Activated T-helper 9 cell treated with anti-CD3 and anti-CD28 coated beads, Interleukin-2, amount 50 U/mL, for 16 hours (primary cell): ENCODE data around the gene GALNT17.
"Not testable (repeated sequence)": the region's sequence is repeated elsewhere in the genome, so short reads cannot be mapped to it uniquely, and the experiment has no call there.

ENCODE experiments used
- DNase-seq: peaks from one replicate; pipeline ENCODE4 v3.0.0-alpha.2; 2020; ENCODE audit warnings: low read depth

The GALNT17 gene

GRCh38 chr7:71165708-71166107 is 33.8 kb downstream of the GALNT17 start:
- no peak for DNase-seq

GRCh38 chr7:71171476-71171875 is 39.5 kb downstream of the GALNT17 start:
- no peak for DNase-seq

GRCh38 chr7:71173955-71174354 is 42.0 kb downstream of the GALNT17 start:
- no peak for DNase-seq

- DNase-seq: no peak
These were observed 50.5 kb downstream of the GALNT17 start for GRCh38 chr7:71182438-71182935.

- no peak for DNase-seq
These were observed 52.2 kb downstream of the GALNT17 start for GRCh38 chr7:71184136-71184535.

GRCh38 chr7:71184609-71185008 is 52.7 kb downstream of the GALNT17 start:
- no peak for DNase-seq

GRCh38 chr7:71186535-71187057 is 54.7 kb downstream of the GALNT17 start:
- no peak for DNase-seq

- no peak for DNase-seq
These were observed 59.8 kb downstream of the GALNT17 start for GRCh38 chr7:71191771-71192170.

GRCh38 chr7:71193099-71193810 is 61.3 kb downstream of the GALNT17 start:
- no peak for DNase-seq

- DNase-seq: no peak
These were observed 66.4 kb downstream of the GALNT17 start for GRCh38 chr7:71198391-71198790.

GRCh38 chr7:71198887-71199286 is 66.9 kb downstream of the GALNT17 start:
- no peak for DNase-seq

GRCh38 chr7:71206184-71206583 is 74.2 kb downstream of the GALNT17 start:
- no peak for DNase-seq

- DNase-seq: no peak
These were observed 76.9 kb downstream of the GALNT17 start for GRCh38 chr7:71208881-71209280.

- DNase-seq: not testable (repeated sequence)
These were observed 77.5 kb downstream of the GALNT17 start for GRCh38 chr7:71209484-71209883.

- no peak for DNase-seq
These were observed 78.3 kb downstream of the GALNT17 start for GRCh38 chr7:71210220-71210619.

- DNase-seq: not testable (repeated sequence)
These were observed 80.5 kb downstream of the GALNT17 start for GRCh38 chr7:71212433-71212832.

GRCh38 chr7:71216211-71216610 is 84.3 kb downstream of the GALNT17 start:
- DNase-seq: no peak

- DNase-seq: no peak
These were observed 88.3 kb downstream of the GALNT17 start for GRCh38 chr7:71220210-71220695.

GRCh38 chr7:71221049-71221448 is 89.1 kb downstream of the GALNT17 start:
- DNase-seq: no peak

GRCh38 chr7:71221549-71221948 is 89.6 kb downstream of the GALNT17 start:
- no peak for DNase-seq

- DNase-seq: no peak
These were observed 95.2 kb downstream of the GALNT17 start for GRCh38 chr7:71227126-71227525.

- no peak for DNase-seq
These were observed 97.2 kb downstream of the GALNT17 start for GRCh38 chr7:71229148-71229547.

GRCh38 chr7:71229699-71230098 is 97.8 kb downstream of the GALNT17 start:
- no peak for DNase-seq

GRCh38 chr7:71235253-71235652 is 103.3 kb downstream of the GALNT17 start:
- no peak for DNase-seq
